Measurements from ENCODE around the gene SLC35F3. TPM values are rescaled to one million over a fixed set of nuclear protein-coding genes. Genes with fewer than 3 reads are reported as not detected.

SLC35F3 gene
- total RNA-seq, 2 experiments from 2014 or later, result 0.08 TPM; not detected in 1

- CTCF ChIA-PET, result no interaction called here
- Histone ChIP-seq H3K27me3 (ENCODE audit: control insufficient read depth in 1 of 2, insufficient read depth in 2 of 2, low read length in 2 of 2) (no peaks in the 10 kb centered on the region), H3K36me3 (ENCODE audit: insufficient read depth, low read length) (no peaks in the 10 kb centered on the region), H3K4me3 (ENCODE audit: low read length) (no peak overlapping the region), H3K4me1 (ENCODE audit: insufficient read depth, low read length) (no peaks in the 10 kb centered on the region), H3K9me3 (ENCODE audit: control insufficient read depth in 1 of 2, insufficient read depth in 1 of 2, low read length in 2 of 2) (no peaks in the 10 kb centered on the region), H3K27ac (ENCODE audit: low read depth in 1 of 2, low read length in 2 of 2) (no peak overlapping the region)
- no peak for ATAC-seq (ENCODE audit: poor library complexity)
- POLR2A ChIA-PET, result no interaction called here
- DNase-seq, result no peak
- Mint-ChIP-seq H3K4me3 (no peak overlapping the region), H3K27ac (no peak overlapping the region), H3K9me3 (no peaks in the 10 kb centered on the region), H3K27me3 (no peaks in the 10 kb centered on the region), H3K4me1 (ENCODE audit: low read depth) (no peaks in the 10 kb centered on the region), H3K36me3 (ENCODE audit: low read depth) (no peaks in the 10 kb centered on the region)
- no peak for TF ChIP-seq CTCF (IDR thresholded peaks at IDR 0.05)
- intact Hi-C loops (cut with DNase I, micrococcal nuclease), result no loop called here
These were observed 456.7 kb downstream of the SLC35F3 start for GRCh38 chr1:234361102-234361603.

- H3K27ac Mint-ChIP-seq, result no peak overlapping the region
- CTCF ChIA-PET, result no interaction called here
- no peak for TF ChIP-seq CTCF (IDR thresholded peaks at IDR 0.05)
- H3K4me3 ChIP-seq (ENCODE audit: low read length), result no peak overlapping the region
- H3K27me3 Mint-ChIP-seq, result no peaks in the 10 kb centered on the region
- H3K36me3 Mint-ChIP-seq (ENCODE audit: low read depth), result no peaks in the 10 kb centered on the region
- H3K4me1 Mint-ChIP-seq (ENCODE audit: low read depth), result no peaks in the 10 kb centered on the region
- no peak overlapping the region for H3K4me3 Mint-ChIP-seq
- DNase-seq (no peak), ATAC-seq (ENCODE audit: poor library complexity) (no peak)
- no peaks in the 10 kb centered on the region for H3K4me1 ChIP-seq (ENCODE audit: insufficient read depth, low read length)
- POLR2A ChIA-PET, result no interaction called here
- no peaks in the 10 kb centered on the region for H3K9me3 ChIP-seq (ENCODE audit: control insufficient read depth in 1 of 2, insufficient read depth in 1 of 2, low read length in 2 of 2)
- no peaks in the 10 kb centered on the region for H3K27me3 ChIP-seq (ENCODE audit: control insufficient read depth in 1 of 2, insufficient read depth in 2 of 2, low read length in 2 of 2)
- H3K27ac ChIP-seq (ENCODE audit: low read depth in 1 of 2, low read length in 2 of 2), result no peak overlapping the region
- intact Hi-C loops (cut with DNase I, micrococcal nuclease), result no loop called here
- H3K36me3 ChIP-seq (ENCODE audit: insufficient read depth, low read length), result no peaks in the 10 kb centered on the region
- H3K9me3 Mint-ChIP-seq, result no peaks in the 10 kb centered on the region
These were observed 458.1 kb downstream of the SLC35F3 start for GRCh38 chr1:234362558-234362957.

- H3K9me3 Mint-ChIP-seq, result no peaks in the 10 kb centered on the region
- TF ChIP-seq CTCF (IDR thresholded peaks at IDR 0.05), result no peak
- no peak overlapping the region for H3K4me3 Mint-ChIP-seq
- Histone ChIP-seq H3K27ac (ENCODE audit: low read depth in 1 of 2, low read length in 2 of 2) (peak overlapping the region in 1 of 2 donors; percentile 10), H3K9me3 (ENCODE audit: control insufficient read depth in 1 of 2, insufficient read depth in 1 of 2, low read length in 2 of 2) (no peaks in the 10 kb centered on the region), H3K4me1 (ENCODE audit: insufficient read depth, low read length) (peaks cover 5% of the 10 kb centered on the region), H3K27me3 (ENCODE audit: control insufficient read depth in 1 of 2, insufficient read depth in 2 of 2, low read length in 2 of 2) (no peaks in the 10 kb centered on the region), H3K36me3 (ENCODE audit: insufficient read depth, low read length) (no peaks in the 10 kb centered on the region), H3K4me3 (ENCODE audit: low read length) (no peak overlapping the region)
- ChIA-PET POLR2A (interaction anchor here (0.6 kb wide), 1 partner anchor 1262 kb away, joined by 3 read pairs; no protein-coding TSS in a partner anchor), CTCF (interaction anchor here (1.4 kb wide), 1 partner anchor 16 kb away, joined by 3 read pairs; no protein-coding TSS in a partner anchor)
- intact Hi-C loops (cut with DNase I, micrococcal nuclease), result loop anchor here in 1 of 2 experiments (1.0 kb wide), 1 partner anchor 41 kb away; no protein-coding TSS in a partner anchor
- peaks cover 27% of the 10 kb centered on the region for H3K4me1 Mint-ChIP-seq (ENCODE audit: low read depth)
- peak overlapping the region; percentile 31 for H3K27ac Mint-ChIP-seq
- H3K36me3 Mint-ChIP-seq (ENCODE audit: low read depth), result peaks cover 11% of the 10 kb centered on the region
- peak; percentile 13 for ATAC-seq (ENCODE audit: poor library complexity)
- no peaks in the 10 kb centered on the region for H3K27me3 Mint-ChIP-seq
- peak in 9 of 14 experiments; percentile 8 to 62 (median 16) for DNase-seq
These were observed 464.0 kb downstream of the SLC35F3 start for GRCh38 chr1:234368320-234369032.

Measured in CD4-positive, alpha-beta T cell (primary cell).